ENCODE measurements around the gene PCBP3.

PCBP3 gene

GRCh38 chr21:45736042-45736689 lies 92.6 kb downstream of the PCBP3 start:
- peaks cover 1% of the 10 kb centered on the region; the same call in 1 of the 2 replicates for H3K27me3 ChIP-seq (ENCODE audit: insufficient read depth, low read depth)
- H2AFZ ChIP-seq (ENCODE audit: low read depth), result no peak overlapping the region
- H3K4me3 ChIP-seq (IDR thresholded peaks at IDR 0.05; ENCODE audit: insufficient read depth, low read depth, low read length), result no peak overlapping the region
- no peak overlapping the region for H3K9ac ChIP-seq
- H3K79me2 ChIP-seq (ENCODE audit: insufficient read depth, low read depth), result no peaks in the 10 kb centered on the region
- no peak for TF ChIP-seq CTCF (conservative IDR thresholded peaks at IDR 0.05; ENCODE audit: low read depth, low read length)
- H3K27ac ChIP-seq, result no peak overlapping the region
- H3K4me2 ChIP-seq, result no peak overlapping the region
- H3K4me1 ChIP-seq (ENCODE audit: low read depth, poor library complexity, severe bottlenecking), result no peaks in the 10 kb centered on the region
- H3K36me3 ChIP-seq (ENCODE audit: insufficient read depth), result no peaks in the 10 kb centered on the region
- H4K20me1 ChIP-seq (ENCODE audit: insufficient read depth), result no peaks in the 10 kb centered on the region

GRCh38 chr21:45736690-45737484 lies 93.4 kb downstream of the PCBP3 start:
- no peak overlapping the region for H3K4me3 ChIP-seq (IDR thresholded peaks at IDR 0.05; ENCODE audit: insufficient read depth, low read depth, low read length)
- peaks cover 5% of the 10 kb centered on the region; the same call in 1 of the 2 replicates for H3K27me3 ChIP-seq (ENCODE audit: insufficient read depth, low read depth)
- H3K79me2 ChIP-seq (ENCODE audit: insufficient read depth, low read depth), result no peaks in the 10 kb centered on the region
- H3K27ac ChIP-seq, result no peak overlapping the region
- no peaks in the 10 kb centered on the region for H4K20me1 ChIP-seq (ENCODE audit: insufficient read depth)
- H3K4me2 ChIP-seq, result no peak overlapping the region
- no peaks in the 10 kb centered on the region for H3K4me1 ChIP-seq (ENCODE audit: low read depth, poor library complexity, severe bottlenecking)
- no peak for TF ChIP-seq CTCF (conservative IDR thresholded peaks at IDR 0.05; ENCODE audit: low read depth, low read length)
- no peak overlapping the region for H3K9ac ChIP-seq
- no peaks in the 10 kb centered on the region for H3K36me3 ChIP-seq (ENCODE audit: insufficient read depth)
- no peak overlapping the region for H2AFZ ChIP-seq (ENCODE audit: low read depth)

GRCh38 chr21:45737485-45738166 lies 94.1 kb downstream of the PCBP3 start:
- Histone ChIP-seq H2AFZ (ENCODE audit: low read depth) (no peak overlapping the region), H3K9ac (no peak overlapping the region), H3K27ac (no peak overlapping the region), H3K79me2 (ENCODE audit: insufficient read depth, low read depth) (no peaks in the 10 kb centered on the region), H4K20me1 (ENCODE audit: insufficient read depth) (no peaks in the 10 kb centered on the region), H3K4me2 (no peak overlapping the region), H3K27me3 (ENCODE audit: insufficient read depth, low read depth) (peaks cover 6% of the 10 kb centered on the region; the same call in 1 of the 2 replicates), H3K36me3 (ENCODE audit: insufficient read depth) (no peaks in the 10 kb centered on the region), H3K4me3 (IDR thresholded peaks at IDR 0.05; ENCODE audit: insufficient read depth, low read depth, low read length) (no peak overlapping the region), H3K4me1 (ENCODE audit: low read depth, poor library complexity, severe bottlenecking) (no peaks in the 10 kb centered on the region)
- no peak for TF ChIP-seq CTCF (conservative IDR thresholded peaks at IDR 0.05; ENCODE audit: low read depth, low read length)

- no peak overlapping the region for H3K27ac ChIP-seq
- no peak for TF ChIP-seq CTCF (conservative IDR thresholded peaks at IDR 0.05; ENCODE audit: low read depth, low read length)
- no peaks in the 10 kb centered on the region for H3K79me2 ChIP-seq (ENCODE audit: insufficient read depth, low read depth)
- H3K36me3 ChIP-seq (ENCODE audit: insufficient read depth), result no peaks in the 10 kb centered on the region
- H3K4me2 ChIP-seq, result no peak overlapping the region
- no peaks in the 10 kb centered on the region for H4K20me1 ChIP-seq (ENCODE audit: insufficient read depth)
- peaks cover 6% of the 10 kb centered on the region; the same call in 1 of the 2 replicates for H3K27me3 ChIP-seq (ENCODE audit: insufficient read depth, low read depth)
- H3K9ac ChIP-seq, result no peak overlapping the region
- no peaks in the 10 kb centered on the region for H3K4me1 ChIP-seq (ENCODE audit: low read depth, poor library complexity, severe bottlenecking)
- no peak overlapping the region for H3K4me3 ChIP-seq (IDR thresholded peaks at IDR 0.05; ENCODE audit: insufficient read depth, low read depth, low read length)
- H2AFZ ChIP-seq (ENCODE audit: low read depth), result no peak overlapping the region
These were observed 95.9 kb downstream of the PCBP3 start for GRCh38 chr21:45739218-45740087.
